Left ventricle myocardium inferior (tissue), 1 donor: ENCODE measurements around the gene SLC38A2. TPM values are rescaled to one million over a fixed set of nuclear protein-coding genes. Genes with fewer than 3 reads are reported as not detected.
A peak's percentile ranks its signal among the peaks of the same experiment; 100 is the strongest.
"Not testable (repeated sequence)": the region's sequence is repeated elsewhere in the genome, so short reads cannot be mapped to it uniquely, and the experiment has no call there.

Source experiments
- DNase-seq: peaks from one replicate; pipeline ENCODE4 v3.0.0-alpha.2; 2020
- H3K27ac ChIP-seq: fragments of 200-600 bp; replicated peaks from 2 replicates; pipeline ENCODE4 v1.8.0; 2021
- H3K27me3 ChIP-seq: fragments of 200-600 bp; 2 replicates; pipeline ENCODE4 v1.8.0; 2021; ENCODE audit warnings: low read depth
- H3K36me3 ChIP-seq: fragments of 200-600 bp; 2 replicates; pipeline ENCODE4 v1.8.0; 2021
- H3K4me1 ChIP-seq: fragments of 200-600 bp; 2 replicates; pipeline ENCODE4 v1.8.0; 2021
- H3K4me3 ChIP-seq: fragments of 200-600 bp; 2 replicates; pipeline ENCODE4 v1.8.0; 2021; ENCODE audit warnings: mild to moderate bottlenecking, moderate library complexity
- H3K9me3 ChIP-seq: fragments of 200-600 bp; replicated peaks from 2 replicates; pipeline ENCODE4 v1.8.0; 2021
- intact Hi-C: fragments of 100-400 bp; cut with micrococcal nuclease; formaldehyde crosslinking; loops from one replicate; pipeline ENCODE4 v1.11.0; 2022
- total RNA-seq: library from RNA; stranded (reverse); fragmentation: NEBNext Ultra II Directional; extraction: Animal tissue kit (Norgen Biotek cat#: 25700); gene quantifications from one replicate; pipeline ENCODE4 v1.2.1, GENCODE V29; 2021
- TF ChIP-seq, protein P1 (sequence below): fragments of 200-600 bp; IDR thresholded peaks from 2 replicates; pipeline ENCODE4 v1.8.0; 2021; ENCODE audit warnings: antibody characterized with exemption, mild to moderate bottlenecking, borderline replicate concordance
- donor health status: DM: no; HTN: yes; CAD: no; lungs with severe emphysema.

SLC38A2 gene
- total RNA-seq, 1 donor from 2014 or later = 129 TPM

DNA sequence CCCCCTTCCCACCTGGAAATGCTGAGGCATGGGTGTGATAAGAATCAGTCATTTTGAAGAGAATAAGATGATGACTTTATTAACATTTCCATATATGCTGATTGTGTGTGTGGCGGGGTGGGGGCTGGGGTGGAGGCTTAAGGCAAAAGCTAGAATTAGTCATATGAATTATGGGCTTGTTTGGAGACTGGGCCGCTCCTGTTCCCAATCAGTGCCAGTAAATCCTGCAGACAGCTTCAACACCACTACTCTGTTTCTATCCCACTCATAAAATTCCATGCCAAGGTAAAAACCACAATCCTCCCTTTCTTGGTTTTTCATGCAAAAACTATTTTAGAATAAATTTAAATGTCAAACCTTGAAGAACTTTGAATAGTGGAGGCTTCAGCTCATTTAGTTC lies 29.9 kb upstream of the SLC38A2 start:
- H3K36me3 ChIP-seq = no peaks in the 10 kb centered on the region
- TF ChIP-seq, protein P1, sequence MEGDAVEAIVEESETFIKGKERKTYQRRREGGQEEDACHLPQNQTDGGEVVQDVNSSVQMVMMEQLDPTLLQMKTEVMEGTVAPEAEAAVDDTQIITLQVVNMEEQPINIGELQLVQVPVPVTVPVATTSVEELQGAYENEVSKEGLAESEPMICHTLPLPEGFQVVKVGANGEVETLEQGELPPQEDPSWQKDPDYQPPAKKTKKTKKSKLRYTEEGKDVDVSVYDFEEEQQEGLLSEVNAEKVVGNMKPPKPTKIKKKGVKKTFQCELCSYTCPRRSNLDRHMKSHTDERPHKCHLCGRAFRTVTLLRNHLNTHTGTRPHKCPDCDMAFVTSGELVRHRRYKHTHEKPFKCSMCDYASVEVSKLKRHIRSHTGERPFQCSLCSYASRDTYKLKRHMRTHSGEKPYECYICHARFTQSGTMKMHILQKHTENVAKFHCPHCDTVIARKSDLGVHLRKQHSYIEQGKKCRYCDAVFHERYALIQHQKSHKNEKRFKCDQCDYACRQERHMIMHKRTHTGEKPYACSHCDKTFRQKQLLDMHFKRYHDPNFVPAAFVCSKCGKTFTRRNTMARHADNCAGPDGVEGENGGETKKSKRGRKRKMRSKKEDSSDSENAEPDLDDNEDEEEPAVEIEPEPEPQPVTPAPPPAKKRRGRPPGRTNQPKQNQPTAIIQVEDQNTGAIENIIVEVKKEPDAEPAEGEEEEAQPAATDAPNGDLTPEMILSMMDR = no peak
- peak overlapping the region; percentile 35 for H3K27ac ChIP-seq
- no peaks in the 10 kb centered on the region for H3K27me3 ChIP-seq
- H3K9me3 ChIP-seq = no peaks in the 10 kb centered on the region
- peaks cover 48% of the 10 kb centered on the region for H3K4me1 ChIP-seq
- H3K4me3 ChIP-seq = no peak overlapping the region
- no peak for DNase-seq
- intact Hi-C loops = no loop called here

DNA sequence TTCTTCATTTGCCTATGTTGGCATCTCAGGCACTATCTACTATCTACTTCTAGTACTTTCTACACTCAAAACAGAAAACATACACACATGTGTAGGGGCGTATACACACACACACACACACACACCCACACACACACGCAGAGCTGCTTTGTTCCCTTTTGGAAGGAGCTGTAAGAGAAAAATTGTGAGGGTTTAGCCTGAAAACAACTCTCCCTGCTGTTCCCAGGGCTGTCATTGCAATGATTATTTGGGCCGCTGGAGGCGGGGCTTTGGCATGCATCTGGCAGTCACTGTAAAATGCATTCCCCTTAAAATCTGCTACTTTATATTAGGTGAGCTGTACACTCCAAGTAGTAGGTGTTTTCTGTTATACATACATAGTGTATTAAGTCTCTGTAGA lies 29.1 kb upstream of the SLC38A2 start:
- H3K4me3 ChIP-seq = no peak overlapping the region
- TF ChIP-seq, protein P1 = peak; percentile 54
- intact Hi-C loops = no loop called here
- H3K27me3 ChIP-seq = no peaks in the 10 kb centered on the region
- H3K9me3 ChIP-seq = no peaks in the 10 kb centered on the region
- H3K4me1 ChIP-seq = peaks cover 41% of the 10 kb centered on the region
- peak overlapping the region; percentile 35 for H3K27ac ChIP-seq
- H3K36me3 ChIP-seq = no peaks in the 10 kb centered on the region
- peak; percentile 37 for DNase-seq

DNA sequence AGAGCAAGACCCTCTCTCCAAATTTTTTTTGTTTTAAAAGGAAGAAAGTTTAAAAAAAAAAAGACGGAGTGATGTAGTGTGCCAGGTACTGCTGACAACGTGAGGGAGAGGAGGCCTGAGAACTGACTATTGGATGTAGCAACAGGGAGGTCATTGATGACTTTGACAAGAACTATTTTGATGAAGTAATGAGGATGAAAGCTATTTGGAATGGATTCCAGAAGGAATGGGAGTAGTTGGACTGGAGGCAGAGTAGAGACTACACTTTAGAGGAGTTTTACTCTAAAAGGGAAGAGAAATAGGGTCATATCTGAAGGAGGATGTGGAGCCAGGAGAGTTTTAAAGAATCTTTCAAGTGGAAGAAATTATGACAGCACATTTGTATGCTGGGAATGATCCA lies 27.8 kb upstream of the SLC38A2 start:
- Histone ChIP-seq H3K27me3 (no peaks in the 10 kb centered on the region), H3K9me3 (no peaks in the 10 kb centered on the region), H3K36me3 (no peaks in the 10 kb centered on the region), H3K4me1 (peaks cover 37% of the 10 kb centered on the region), H3K27ac (no peak overlapping the region), H3K4me3 (no peak overlapping the region)
- TF ChIP-seq, protein P1 = no peak
- no peak for DNase-seq
- intact Hi-C loops = no loop called here

DNA sequence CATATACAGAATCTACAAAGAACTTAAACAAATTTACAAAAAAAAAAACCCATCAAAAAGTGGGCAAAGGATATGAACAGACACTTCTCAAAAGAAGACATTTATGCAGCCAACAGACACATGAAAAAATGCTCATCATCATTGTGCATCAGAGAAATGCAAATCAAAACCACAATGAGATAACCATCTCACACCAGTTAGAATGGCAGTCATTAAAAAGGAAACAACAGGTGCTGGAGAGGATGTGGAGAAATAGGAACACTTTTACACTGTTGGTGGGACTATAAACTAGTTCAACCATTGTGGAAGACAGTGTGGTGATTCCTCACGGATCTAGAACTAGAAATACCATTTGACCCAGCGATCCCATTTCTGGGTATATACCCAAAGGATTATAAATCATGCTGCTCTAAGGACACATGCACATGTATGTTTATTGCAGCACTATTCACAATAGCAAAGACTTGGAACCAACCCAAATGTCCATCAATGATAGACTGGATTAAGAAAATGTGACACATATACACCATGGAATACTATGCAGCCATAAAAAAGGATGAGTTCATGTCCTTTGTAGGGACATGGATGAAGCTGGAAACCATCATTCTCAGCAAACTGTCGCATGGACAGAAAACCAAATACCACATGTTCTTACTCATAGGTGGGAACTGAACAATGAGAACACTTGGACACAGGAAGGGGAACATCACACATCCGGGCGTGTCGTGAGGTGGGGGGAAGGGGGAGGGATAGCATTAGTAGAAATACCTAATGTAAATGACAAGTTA lies 27.1 kb upstream of the SLC38A2 start:
- intact Hi-C loops, H3K27me3 ChIP-seq: not testable (repeated sequence)

DNA sequence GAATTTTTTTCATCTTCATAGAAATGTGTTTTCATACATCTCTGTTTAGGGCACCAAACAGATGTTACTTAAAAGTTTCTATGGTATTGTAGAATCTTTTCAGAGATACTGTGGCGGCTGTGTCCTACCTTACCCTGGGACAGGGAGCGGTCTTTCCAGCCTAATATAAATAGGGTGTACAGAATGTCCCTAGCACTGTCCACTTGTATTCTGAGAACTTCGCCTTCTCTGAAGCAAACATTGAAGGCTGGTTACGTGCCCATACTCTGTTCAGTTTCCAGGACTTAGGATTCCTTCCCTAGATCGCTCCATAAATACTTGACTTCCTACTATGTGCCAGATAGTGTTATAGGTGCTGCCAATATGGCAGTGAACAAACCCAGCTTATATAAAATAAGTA lies 24.3 kb upstream of the SLC38A2 start:
- intact Hi-C loops = no loop called here
- Histone ChIP-seq H3K4me3 (no peak overlapping the region), H3K36me3 (no peaks in the 10 kb centered on the region), H3K9me3 (no peaks in the 10 kb centered on the region), H3K27ac (peak overlapping the region; percentile 66), H3K27me3 (no peaks in the 10 kb centered on the region), H3K4me1 (peaks cover 7% of the 10 kb centered on the region)
- no peak for DNase-seq
- TF ChIP-seq, protein P1 = no peak

More for the DNA sequence above, 27.1 kb upstream of the SLC38A2 start:
- H3K4me3 ChIP-seq, H3K36me3 ChIP-seq, H3K27ac ChIP-seq, H3K9me3 ChIP-seq, DNase-seq: not testable (repeated sequence)
- peaks cover 35% of the 10 kb centered on the region for H3K4me1 ChIP-seq

DNA sequence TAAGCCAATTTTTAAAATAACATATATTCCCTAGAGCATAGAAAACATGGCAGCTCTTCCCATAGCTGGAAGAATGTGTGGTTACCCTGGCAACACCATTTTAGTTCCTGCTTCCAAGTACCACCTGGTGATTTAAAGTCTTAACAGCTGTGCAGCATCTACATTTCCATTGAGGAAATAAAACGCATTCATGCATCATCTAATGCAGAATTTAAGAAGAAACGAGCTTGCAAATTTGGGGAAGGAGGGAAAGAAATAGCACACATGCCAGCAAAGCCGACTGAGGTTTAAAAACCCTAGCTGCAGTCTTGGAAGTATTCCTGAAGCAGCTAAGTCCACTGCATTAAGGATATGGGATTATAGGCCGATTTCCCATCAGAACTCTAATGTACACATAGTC lies 22.8 kb upstream of the SLC38A2 start:
- Histone ChIP-seq H3K27ac (no peak overlapping the region), H3K4me3 (no peak overlapping the region), H3K9me3 (no peaks in the 10 kb centered on the region), H3K36me3 (no peaks in the 10 kb centered on the region), H3K4me1 (no peaks in the 10 kb centered on the region), H3K27me3 (no peaks in the 10 kb centered on the region)
- TF ChIP-seq, protein P1 = no peak
- intact Hi-C loops = no loop called here
- DNase-seq = no peak
